Measurements from ENCODE around the gene VAV2.
A peak's percentile ranks its signal among the peaks of the same experiment; 100 is the strongest.

VAV2 gene

DNA sequence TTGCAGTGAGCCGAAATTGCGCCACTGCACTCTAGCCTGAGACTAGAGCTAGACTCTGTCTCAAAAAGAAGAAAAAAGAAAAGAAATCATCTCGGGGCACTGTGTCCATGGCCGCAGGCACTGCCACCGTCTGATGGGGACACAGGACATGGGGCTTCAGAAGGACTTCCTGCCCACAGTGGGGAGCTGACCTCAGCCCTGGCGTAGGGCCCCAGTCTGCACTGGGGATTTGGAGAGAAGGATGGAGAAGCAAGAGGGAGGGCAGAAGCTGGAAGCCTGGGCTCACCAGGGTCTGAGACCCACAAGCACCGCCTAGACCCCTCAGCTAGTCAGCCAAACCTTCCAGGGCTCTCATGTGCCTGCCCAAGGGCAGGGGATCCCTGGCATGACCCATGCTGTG is 249.9 kb downstream of the VAV2 start:
- Histone ChIP-seq H2BK120ac (ENCODE audit: low read depth, low read length) (no peak overlapping the region), H3K4me2 (ENCODE audit: insufficient read depth, low read length, poor library complexity, severe bottlenecking) (no peak overlapping the region), H3K14ac (ENCODE audit: low read length) (no peak overlapping the region), H4K8ac (ENCODE audit: low read depth, low read length) (no peak overlapping the region), H2BK5ac (ENCODE audit: low read length) (peak overlapping the region; percentile 8), H3K4me3 (ENCODE audit: low read length in 2 of 2) (no peak overlapping the region), H3K4ac (ENCODE audit: low read length) (no peak overlapping the region), H3K36me3 (replicated peaks in 1 of 2; ENCODE audit: control insufficient read depth in 2 of 2, insufficient read depth in 2 of 2, low read length in 2 of 2) (no peaks in the 10 kb centered on the region), H3K27ac (replicated peaks; ENCODE audit: low read length) (no peak overlapping the region), H3K79me1 (ENCODE audit: low read depth, low read length) (no peaks in the 10 kb centered on the region), H3K18ac (ENCODE audit: low read length) (no peak overlapping the region), H2AFZ (ENCODE audit: low read length) (no peak overlapping the region), H3K27me3 (ENCODE audit: control insufficient read depth in 3 of 3, insufficient read depth in 3 of 3, low read depth in 1 of 3, low read length in 3 of 3) (peaks cover 0 to 8% (median 0%) of the 10 kb centered on the region in 3 experiments), H2BK15ac (ENCODE audit: low read length) (peak overlapping the region; percentile 72), H3K4me1 (ENCODE audit: control insufficient read depth in 2 of 2, insufficient read depth in 1 of 2, low read depth in 1 of 2, low read length in 2 of 2) (peaks cover 6 to 12% of the 10 kb centered on the region in 2 donors), H3K9me3 (replicated peaks in 1 of 2; ENCODE audit: control insufficient read depth in 2 of 2, insufficient read depth in 1 of 2, low read depth in 1 of 2, low read length in 2 of 2) (no peaks in the 10 kb centered on the region), H3K23ac (ENCODE audit: low read depth, low read length, poor library complexity) (no peak overlapping the region), H4K91ac (ENCODE audit: low read depth, low read length, poor library complexity) (no peak overlapping the region), H2AK5ac (ENCODE audit: low read depth, low read length) (peak overlapping the region; percentile 56), H2BK12ac (ENCODE audit: low read length) (no peak overlapping the region), H3K9ac (ENCODE audit: low read depth, low read length, poor library complexity) (no peak overlapping the region)
- WGBS, 2 donors (ENCODE audit: extremely low coverage in 2 of 2, insufficient read length in 2 of 2, insufficient replicate concordance in 1 of 2) = no CpG with 5 or more reads among the region's 7 CpGs
- no peak for DNase-seq (ENCODE audit: low spot score)

DNA sequence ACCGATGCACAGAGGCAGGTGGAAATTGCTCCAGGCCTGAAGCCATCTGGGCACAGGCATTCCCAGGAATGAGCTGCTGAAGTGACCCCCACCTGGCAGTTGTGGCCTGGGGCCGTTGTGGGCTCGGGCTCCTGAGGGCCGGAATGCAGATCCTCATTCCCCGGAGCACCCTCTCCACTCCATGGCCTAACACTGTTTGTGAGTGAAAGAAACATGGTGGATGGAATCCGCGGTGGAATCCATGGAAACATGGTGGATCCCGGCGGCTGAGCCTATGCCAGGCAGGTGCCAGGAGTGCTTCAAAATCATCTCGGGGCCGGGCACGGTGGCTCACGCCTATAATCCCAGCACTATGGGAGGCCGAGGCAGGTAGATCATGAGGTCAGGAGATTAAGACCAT is 250.4 kb downstream of the VAV2 start:
- no peaks in the 10 kb centered on the region for H3K79me1 ChIP-seq (ENCODE audit: low read depth, low read length)
- no peak overlapping the region for H3K9ac ChIP-seq (ENCODE audit: low read depth, low read length, poor library complexity)
- H3K4me1 ChIP-seq (ENCODE audit: control insufficient read depth in 2 of 2, insufficient read depth in 1 of 2, low read depth in 1 of 2, low read length in 2 of 2) = peaks cover 6 to 12% of the 10 kb centered on the region in 2 donors
- no peak overlapping the region for H2AFZ ChIP-seq (ENCODE audit: low read length)
- H4K8ac ChIP-seq (ENCODE audit: low read depth, low read length) = no peak overlapping the region
- H3K27me3 ChIP-seq (ENCODE audit: control insufficient read depth in 3 of 3, insufficient read depth in 3 of 3, low read depth in 1 of 3, low read length in 3 of 3) = peaks cover 0 to 8% (median 0%) of the 10 kb centered on the region in 3 experiments
- H2BK12ac ChIP-seq (ENCODE audit: low read length) = no peak overlapping the region
- H3K18ac ChIP-seq (ENCODE audit: low read length) = no peak overlapping the region
- no peak overlapping the region for H2BK5ac ChIP-seq (ENCODE audit: low read length)
- H2BK15ac ChIP-seq (ENCODE audit: low read length) = no peak overlapping the region
- H2BK120ac ChIP-seq (ENCODE audit: low read depth, low read length) = no peak overlapping the region
- no peak overlapping the region for H3K27ac ChIP-seq (replicated peaks; ENCODE audit: low read length)
- no peak overlapping the region for H3K4me3 ChIP-seq (ENCODE audit: low read length in 2 of 2)
- no peak overlapping the region for H3K23ac ChIP-seq (ENCODE audit: low read depth, low read length, poor library complexity)
- no peak overlapping the region for H4K91ac ChIP-seq (ENCODE audit: low read depth, low read length, poor library complexity)
- no peak for DNase-seq (ENCODE audit: low spot score)
- no peak overlapping the region for H3K14ac ChIP-seq (ENCODE audit: low read length)
- H3K9me3 ChIP-seq (replicated peaks in 1 of 2; ENCODE audit: control insufficient read depth in 2 of 2, insufficient read depth in 1 of 2, low read depth in 1 of 2, low read length in 2 of 2) = no peaks in the 10 kb centered on the region
- no peaks in the 10 kb centered on the region for H3K36me3 ChIP-seq (replicated peaks in 1 of 2; ENCODE audit: control insufficient read depth in 2 of 2, insufficient read depth in 2 of 2, low read length in 2 of 2)
- H3K4ac ChIP-seq (ENCODE audit: low read length) = no peak overlapping the region
- no CpG with 5 or more reads among the region's 14 CpGs for WGBS, 2 donors (ENCODE audit: extremely low coverage in 2 of 2, insufficient read length in 2 of 2, insufficient replicate concordance in 1 of 2)
- no peak overlapping the region for H2AK5ac ChIP-seq (ENCODE audit: low read depth, low read length)
- no peak overlapping the region for H3K4me2 ChIP-seq (ENCODE audit: insufficient read depth, low read length, poor library complexity, severe bottlenecking)

DNA sequence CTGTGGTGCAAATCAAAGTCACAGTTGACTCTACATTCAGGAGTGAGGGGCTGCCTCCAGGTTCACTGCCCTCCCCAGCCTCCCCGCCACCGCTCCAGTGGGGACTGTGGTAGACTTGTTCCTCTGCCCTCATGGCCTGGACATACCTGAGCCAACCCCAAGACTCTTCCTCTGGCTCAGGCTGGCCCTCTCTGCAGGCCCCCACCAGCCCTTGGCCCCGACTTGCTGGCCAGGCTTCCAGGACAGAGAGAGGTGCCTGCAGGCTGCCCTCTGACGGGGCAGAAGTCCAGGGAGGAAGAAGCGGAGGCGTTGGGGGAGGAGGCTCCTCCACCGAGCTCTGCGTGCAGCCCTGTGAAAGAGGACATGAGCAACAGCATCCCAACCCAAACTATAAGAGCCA is 251.2 kb downstream of the VAV2 start:
- Histone ChIP-seq H3K79me1 (ENCODE audit: low read depth, low read length) (no peaks in the 10 kb centered on the region), H4K8ac (ENCODE audit: low read depth, low read length) (no peak overlapping the region), H3K4me2 (ENCODE audit: insufficient read depth, low read length, poor library complexity, severe bottlenecking) (no peak overlapping the region), H2AK5ac (ENCODE audit: low read depth, low read length) (no peak overlapping the region), H3K9me3 (replicated peaks in 1 of 2; ENCODE audit: control insufficient read depth in 2 of 2, insufficient read depth in 1 of 2, low read depth in 1 of 2, low read length in 2 of 2) (no peaks in the 10 kb centered on the region), H3K4ac (ENCODE audit: low read length) (no peak overlapping the region), H3K4me1 (ENCODE audit: control insufficient read depth in 2 of 2, insufficient read depth in 1 of 2, low read depth in 1 of 2, low read length in 2 of 2) (peaks cover 6 to 12% of the 10 kb centered on the region in 2 donors), H2BK15ac (ENCODE audit: low read length) (no peak overlapping the region), H3K9ac (ENCODE audit: low read depth, low read length, poor library complexity) (no peak overlapping the region), H3K27me3 (ENCODE audit: control insufficient read depth in 3 of 3, insufficient read depth in 3 of 3, low read depth in 1 of 3, low read length in 3 of 3) (peaks cover 0 to 8% (median 0%) of the 10 kb centered on the region in 3 experiments), H4K91ac (ENCODE audit: low read depth, low read length, poor library complexity) (no peak overlapping the region), H2BK12ac (ENCODE audit: low read length) (no peak overlapping the region), H3K23ac (ENCODE audit: low read depth, low read length, poor library complexity) (no peak overlapping the region), H2AFZ (ENCODE audit: low read length) (no peak overlapping the region), H3K27ac (replicated peaks; ENCODE audit: low read length) (no peak overlapping the region), H3K18ac (ENCODE audit: low read length) (no peak overlapping the region), H3K36me3 (replicated peaks in 1 of 2; ENCODE audit: control insufficient read depth in 2 of 2, insufficient read depth in 2 of 2, low read length in 2 of 2) (no peaks in the 10 kb centered on the region), H2BK5ac (ENCODE audit: low read length) (no peak overlapping the region), H2BK120ac (ENCODE audit: low read depth, low read length) (no peak overlapping the region), H3K4me3 (ENCODE audit: low read length in 2 of 2) (no peak overlapping the region), H3K14ac (ENCODE audit: low read length) (no peak overlapping the region)
- DNase-seq (ENCODE audit: low spot score) = no peak
- WGBS, 2 donors (ENCODE audit: extremely low coverage in 2 of 2, insufficient read length in 2 of 2, insufficient replicate concordance in 1 of 2) = no CpG with 5 or more reads among the region's 8 CpGs

DNA sequence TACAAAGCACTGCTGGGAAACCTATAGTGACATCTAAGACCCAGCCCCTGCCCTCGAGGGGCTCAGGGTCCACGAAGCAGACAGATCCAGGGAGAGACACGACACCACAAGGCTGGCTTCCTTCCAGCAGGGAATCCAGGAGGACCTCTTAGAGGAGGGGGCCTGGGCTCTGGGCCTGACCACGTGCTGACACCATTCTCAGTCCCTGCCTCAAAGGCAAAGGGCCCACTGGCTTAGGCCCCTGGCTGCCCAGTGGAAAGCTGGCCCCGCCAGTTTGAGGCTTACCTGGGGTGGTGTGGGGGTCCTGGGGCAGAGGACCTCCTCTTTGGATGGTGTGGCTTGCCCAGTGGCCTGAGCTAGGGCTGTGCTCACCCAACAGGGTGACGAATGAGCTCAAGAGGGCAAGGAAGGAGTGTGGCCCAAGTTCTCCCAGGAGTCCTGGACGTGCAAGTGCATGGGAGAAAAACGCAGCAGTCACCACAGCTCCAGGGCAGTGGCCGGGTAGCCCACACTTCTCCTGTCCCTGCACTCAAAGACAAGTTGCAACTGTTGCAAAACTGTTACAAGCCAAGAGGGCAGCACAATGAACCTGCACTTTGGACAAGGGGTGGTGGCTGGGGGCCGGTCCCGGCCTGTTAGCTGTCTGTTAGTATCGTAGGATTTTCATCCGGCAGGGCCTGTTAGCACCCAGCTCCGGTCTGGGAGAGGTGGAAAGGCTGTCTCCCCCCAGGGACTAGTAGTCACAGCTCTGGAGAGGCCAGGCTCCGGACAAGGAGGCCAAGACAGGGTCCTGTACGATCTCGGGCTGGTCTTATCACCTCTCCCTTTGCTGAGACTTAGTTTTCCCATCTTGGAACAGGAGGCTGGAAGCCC is 252.5 kb downstream of the VAV2 start:
- Histone ChIP-seq H3K27ac (replicated peaks; ENCODE audit: low read length) (no peak overlapping the region), H2BK15ac (ENCODE audit: low read length) (peak overlapping the region; percentile 38), H3K79me1 (ENCODE audit: low read depth, low read length) (no peaks in the 10 kb centered on the region), H4K8ac (ENCODE audit: low read depth, low read length) (no peak overlapping the region), H2BK5ac (ENCODE audit: low read length) (no peak overlapping the region), H3K4me2 (ENCODE audit: insufficient read depth, low read length, poor library complexity, severe bottlenecking) (no peak overlapping the region), H2AFZ (ENCODE audit: low read length) (no peak overlapping the region), H4K91ac (ENCODE audit: low read depth, low read length, poor library complexity) (peak overlapping the region; percentile 68), H3K14ac (ENCODE audit: low read length) (no peak overlapping the region), H3K4me3 (ENCODE audit: low read length in 2 of 2) (no peak overlapping the region), H3K18ac (ENCODE audit: low read length) (peak overlapping the region; percentile 80), H3K9ac (ENCODE audit: low read depth, low read length, poor library complexity) (no peak overlapping the region), H2AK5ac (ENCODE audit: low read depth, low read length) (peak overlapping the region; percentile 11), H2BK12ac (ENCODE audit: low read length) (no peak overlapping the region), H3K9me3 (replicated peaks in 1 of 2; ENCODE audit: control insufficient read depth in 2 of 2, insufficient read depth in 1 of 2, low read depth in 1 of 2, low read length in 2 of 2) (no peaks in the 10 kb centered on the region), H3K23ac (ENCODE audit: low read depth, low read length, poor library complexity) (no peak overlapping the region), H3K4me1 (ENCODE audit: control insufficient read depth in 2 of 2, insufficient read depth in 1 of 2, low read depth in 1 of 2, low read length in 2 of 2) (peaks cover 8 to 16% of the 10 kb centered on the region in 2 donors), H2BK120ac (ENCODE audit: low read depth, low read length) (no peak overlapping the region), H3K36me3 (replicated peaks in 1 of 2; ENCODE audit: control insufficient read depth in 2 of 2, insufficient read depth in 2 of 2, low read length in 2 of 2) (no peaks in the 10 kb centered on the region), H3K4ac (ENCODE audit: low read length) (no peak overlapping the region), H3K27me3 (ENCODE audit: control insufficient read depth in 3 of 3, insufficient read depth in 3 of 3, low read depth in 1 of 3, low read length in 3 of 3) (peaks cover 0 to 8% (median 0%) of the 10 kb centered on the region in 3 experiments)
- WGBS, 2 donors (ENCODE audit: extremely low coverage in 2 of 2, insufficient read length in 2 of 2, insufficient replicate concordance in 1 of 2) = no CpG with 5 or more reads among the region's 17 CpGs
- DNase-seq (ENCODE audit: low spot score) = no peak

All from neuronal stem cell (in vitro differentiated cells).